NCI-H1694 (cell line): ENCODE measurements around the gene CDKN1A.
"Not testable (repeated sequence)": the region's sequence is repeated elsewhere in the genome, so short reads cannot be mapped to it uniquely, and the experiment has no call there.

Experiments
- DNase-seq: peaks from one replicate; lab custom pipeline; 2025; lab: John Stamatoyannopoulos, UW

CDKN1A gene

GRCh38 chr6:36678488-36679042, at the start of gene CDKN1A:
Gene CDKN1A, plus strand, starts transcription at chr6:36678714. Its CDS starts 5,388 bp downstream, at chr6:36684102.
- DNase-seq, result peak; percentile 64

GRCh38 chr6:36629784-36630183, 48.7 kb upstream of the CDKN1A start:
- DNase-seq, result no peak

GRCh38 chr6:36631326-36632011, 47.0 kb upstream of the CDKN1A start:
- DNase-seq, result no peak

GRCh38 chr6:36633370-36633769, 45.1 kb upstream of the CDKN1A start:
- DNase-seq, result no peak

- DNase-seq, result no peak
Measured at GRCh38 chr6:36633915-36634314, 44.6 kb upstream of the CDKN1A start.

GRCh38 chr6:36634317-36635108, 44.0 kb upstream of the CDKN1A start:
- DNase-seq, result no peak

- DNase-seq, result no peak
Measured at GRCh38 chr6:36636283-36636682, 42.2 kb upstream of the CDKN1A start.

- no peak for DNase-seq
Measured at GRCh38 chr6:36636687-36637418, 41.7 kb upstream of the CDKN1A start.

- no peak for DNase-seq
Measured at GRCh38 chr6:36638579-36638978, 39.9 kb upstream of the CDKN1A start.

GRCh38 chr6:36639171-36639808, 39.2 kb upstream of the CDKN1A start:
- no peak for DNase-seq

- no peak for DNase-seq
Measured at GRCh38 chr6:36641543-36641942, 37.0 kb upstream of the CDKN1A start.

- no peak for DNase-seq
Measured at GRCh38 chr6:36642913-36643817, 35.3 kb upstream of the CDKN1A start.

- DNase-seq, result no peak
Measured at GRCh38 chr6:36643977-36644376, 34.5 kb upstream of the CDKN1A start.

GRCh38 chr6:36649086-36649485, 29.4 kb upstream of the CDKN1A start:
- no peak for DNase-seq

- no peak for DNase-seq
Measured at GRCh38 chr6:36649701-36650484, 28.6 kb upstream of the CDKN1A start.

- DNase-seq, result no peak
Measured at GRCh38 chr6:36650848-36651478, 27.6 kb upstream of the CDKN1A start.

GRCh38 chr6:36651659-36652379, 26.7 kb upstream of the CDKN1A start:
- no peak for DNase-seq

GRCh38 chr6:36654469-36654868, 24.0 kb upstream of the CDKN1A start:
- DNase-seq, result not testable (repeated sequence)
